ENCODE data around the gene PLA2G15. TPM values are rescaled to one million over a fixed set of nuclear protein-coding genes. Genes with fewer than 3 reads are reported as not detected.

PLA2G15 gene
- total RNA-seq, 4 donors from 2014 or later: 24.0 to 42.9 (median 31.1) TPM

GRCh38 chr16:68269793-68270192 is 24.6 kb downstream of the PLA2G15 start:
- no peak for ATAC-seq (ENCODE audit: low FRiP score)

DNA sequence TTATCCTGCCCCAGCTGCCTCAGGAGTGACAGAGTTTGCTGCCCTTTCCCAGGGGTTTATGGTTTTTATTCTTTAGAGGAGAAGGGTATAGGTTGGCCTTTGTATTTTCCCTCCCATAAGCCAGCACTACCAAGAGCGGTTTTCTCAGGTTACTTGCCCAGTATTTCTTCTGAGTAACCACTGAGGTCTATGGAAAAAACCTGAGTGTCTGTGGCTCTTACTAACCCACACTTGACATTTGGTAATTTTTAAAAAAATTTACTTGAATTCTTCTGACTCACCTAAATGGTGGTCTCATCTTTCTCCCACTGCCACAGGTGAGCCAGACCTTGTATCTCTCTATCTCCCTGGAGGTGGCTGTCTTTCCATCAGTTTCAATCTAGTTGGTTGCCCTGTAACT is 25.2 kb downstream of the PLA2G15 start:
- TF ChIP-seq CTCF (IDR thresholded peaks at IDR 0.05): no peak
- DNase-seq (ENCODE audit: low spot score) (no peak), ATAC-seq (ENCODE audit: low FRiP score) (no peak)

More at GRCh38 chr16:68269793-68270192, 24.6 kb downstream of the PLA2G15 start:
- TF ChIP-seq CTCF (IDR thresholded peaks at IDR 0.05): no peak
- DNase-seq (ENCODE audit: low spot score): no peak

DNA sequence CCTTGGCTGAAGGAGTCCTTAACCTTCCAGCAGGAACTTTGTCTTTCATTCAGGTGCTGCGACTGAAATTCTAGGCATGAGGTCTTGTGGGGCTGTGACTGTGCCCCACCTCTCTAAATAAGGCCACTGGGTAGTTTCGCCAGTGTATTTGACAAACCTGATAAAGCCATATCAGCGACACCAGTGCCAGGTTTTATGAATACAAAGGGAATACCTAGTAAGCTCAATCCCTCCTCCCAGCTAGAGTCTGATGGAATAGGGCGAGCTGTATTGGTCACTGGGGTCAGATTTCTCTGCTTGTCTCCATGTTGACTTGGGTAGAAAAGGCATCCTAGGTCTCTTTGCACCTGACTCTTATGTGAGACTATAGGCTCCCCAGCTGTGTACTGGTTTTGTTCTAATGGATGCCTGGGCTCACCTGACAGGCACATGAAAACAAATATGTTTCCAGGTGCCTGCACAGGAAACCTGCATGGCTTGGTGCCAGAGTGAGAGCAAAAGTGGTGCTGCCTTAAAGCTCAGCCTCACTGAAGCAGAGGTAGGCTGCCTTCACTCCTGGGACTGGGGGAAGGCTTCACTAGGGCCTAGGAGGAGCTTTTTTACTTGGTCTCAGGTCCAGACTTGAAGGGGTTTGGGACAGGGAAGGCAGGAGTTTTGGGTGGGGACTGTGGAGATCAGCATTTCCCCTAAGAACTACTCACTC is 27.5 kb downstream of the PLA2G15 start:
- ATAC-seq (ENCODE audit: low FRiP score): no peak
- no peak for TF ChIP-seq CTCF (IDR thresholded peaks at IDR 0.05)
- DNase-seq (ENCODE audit: low spot score): no peak

GRCh38 chr16:68273459-68273858 is 28.3 kb downstream of the PLA2G15 start:
- ATAC-seq (ENCODE audit: low FRiP score) (no peak), DNase-seq (ENCODE audit: low spot score) (no peak)
- no peak for TF ChIP-seq CTCF (IDR thresholded peaks at IDR 0.05)

DNA sequence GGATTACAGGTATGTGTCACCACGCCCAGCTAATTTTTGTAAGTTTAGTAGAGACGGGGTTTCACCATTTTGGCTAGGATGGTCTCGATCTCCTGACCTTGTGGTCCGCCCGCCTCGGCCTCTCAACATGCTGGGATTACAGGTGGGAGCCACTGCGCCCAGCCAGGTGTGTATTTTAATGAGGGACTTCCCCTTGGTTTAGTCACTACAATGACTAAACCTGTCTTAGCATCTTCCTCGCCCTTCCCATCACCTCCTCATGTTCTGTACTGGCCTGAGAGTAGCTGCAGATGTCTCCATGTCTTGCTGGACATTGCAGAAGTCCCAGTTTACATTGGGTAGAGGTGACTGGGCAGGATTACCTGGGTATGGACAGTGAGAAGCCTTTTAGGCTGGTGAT is 28.7 kb downstream of the PLA2G15 start:
- DNase-seq (ENCODE audit: low spot score) (no peak), ATAC-seq (ENCODE audit: low FRiP score) (no peak)
- no peak for TF ChIP-seq CTCF (IDR thresholded peaks at IDR 0.05)

DNA sequence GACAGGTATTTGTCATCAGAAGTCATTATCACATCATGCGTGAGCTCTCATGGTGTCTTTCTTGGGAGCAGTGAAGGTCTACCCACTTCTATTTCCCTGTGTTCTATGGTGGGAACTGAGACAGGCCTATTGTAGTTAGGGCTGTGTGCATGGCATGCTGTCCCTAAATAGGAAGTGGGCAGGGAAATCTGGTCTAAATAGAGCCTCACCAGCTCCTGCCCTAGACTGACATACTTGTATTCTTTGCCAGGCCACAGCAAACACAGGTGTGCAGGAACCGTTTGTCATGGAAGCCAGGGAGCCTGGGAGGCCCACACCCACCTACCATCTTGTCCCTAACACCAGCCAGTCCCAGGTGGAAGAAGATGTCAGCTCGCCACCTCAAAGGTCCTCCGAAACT is 29.3 kb downstream of the PLA2G15 start:
- no peak for TF ChIP-seq CTCF (IDR thresholded peaks at IDR 0.05)
- ATAC-seq (ENCODE audit: low FRiP score): no peak

GRCh38 chr16:68275611-68276191 is 30.5 kb downstream of the PLA2G15 start:
- no peak for TF ChIP-seq CTCF (IDR thresholded peaks at IDR 0.05)
- ATAC-seq (ENCODE audit: low FRiP score) (no peak), DNase-seq (ENCODE audit: low spot score) (no peak)

More for the DNA sequence above, 29.3 kb downstream of the PLA2G15 start:
- DNase-seq (ENCODE audit: low spot score): no peak

All from omental fat pad (tissue), 4 donors.